ENCODE data around the gene SLCO2B1. TPM values are rescaled to one million over a fixed set of nuclear protein-coding genes. Genes with fewer than 3 reads are reported as not detected.

The SLCO2B1 gene
- total RNA-seq, 4 donors from 2014 or later = 6.1 to 9.7 (median 7.1) TPM

- 80% methylated on average over 5 of the region's 5 CpGs for WGBS
- Histone ChIP-seq H3K4me1 (peaks cover 31% of the 10 kb centered on the region), H3K36me3 (peaks cover 3% of the 10 kb centered on the region), H3K9me3 (no peaks in the 10 kb centered on the region), H3K4me3 (no peak overlapping the region), H3K27me3 (no peaks in the 10 kb centered on the region), H3K27ac (no peak overlapping the region)
- TF ChIP-seq POLR2A (IDR thresholded peaks at IDR 0.05) = no peak
- TF ChIP-seq POLR2AphosphoS5 (IDR thresholded peaks at IDR 0.05) = no peak
- no peak for TF ChIP-seq CTCF (IDR thresholded peaks at IDR 0.05)
- no peak for TF ChIP-seq EP300 (IDR thresholded peaks at IDR 0.05)
- DNase-seq (ENCODE audit: low spot score in 2 of 2) = no peak
These were observed 48.6 kb downstream of the SLCO2B1 start for GRCh38 chr11:75199412-75199955.

- no peak for DNase-seq (ENCODE audit: low spot score in 2 of 2)
- 64% methylated on average over 9 of the region's 10 CpGs for WGBS
- H3K4me3 ChIP-seq = no peak overlapping the region
- peaks cover 25% of the 10 kb centered on the region for H3K4me1 ChIP-seq
- H3K27ac ChIP-seq = no peak overlapping the region
- no peaks in the 10 kb centered on the region for H3K9me3 ChIP-seq
- peaks cover 3% of the 10 kb centered on the region for H3K36me3 ChIP-seq
- H3K27me3 ChIP-seq = no peaks in the 10 kb centered on the region
- TF ChIP-seq POLR2AphosphoS5 (IDR thresholded peaks at IDR 0.05) (no peak), POLR2A (IDR thresholded peaks at IDR 0.05) (no peak), EP300 (IDR thresholded peaks at IDR 0.05) (no peak)
These were observed 49.1 kb downstream of the SLCO2B1 start for GRCh38 chr11:75200051-75200450.

GRCh38 chr11:75200531-75200930 is 49.6 kb downstream of the SLCO2B1 start:
- WGBS = 96% methylated on average over 2 of the region's 2 CpGs
- H3K36me3 ChIP-seq = peaks cover 3% of the 10 kb centered on the region
- TF ChIP-seq EP300 (IDR thresholded peaks at IDR 0.05) = no peak
- TF ChIP-seq POLR2AphosphoS5 (IDR thresholded peaks at IDR 0.05) = no peak
- TF ChIP-seq POLR2A (IDR thresholded peaks at IDR 0.05) = no peak
- no peak for TF ChIP-seq CTCF (IDR thresholded peaks at IDR 0.05)
- H3K27ac ChIP-seq = no peak overlapping the region
- H3K4me3 ChIP-seq = no peak overlapping the region
- no peaks in the 10 kb centered on the region for H3K9me3 ChIP-seq
- no peaks in the 10 kb centered on the region for H3K27me3 ChIP-seq
- H3K4me1 ChIP-seq = peaks cover 20% of the 10 kb centered on the region
- DNase-seq (ENCODE audit: low spot score in 2 of 2) = no peak

DNA sequence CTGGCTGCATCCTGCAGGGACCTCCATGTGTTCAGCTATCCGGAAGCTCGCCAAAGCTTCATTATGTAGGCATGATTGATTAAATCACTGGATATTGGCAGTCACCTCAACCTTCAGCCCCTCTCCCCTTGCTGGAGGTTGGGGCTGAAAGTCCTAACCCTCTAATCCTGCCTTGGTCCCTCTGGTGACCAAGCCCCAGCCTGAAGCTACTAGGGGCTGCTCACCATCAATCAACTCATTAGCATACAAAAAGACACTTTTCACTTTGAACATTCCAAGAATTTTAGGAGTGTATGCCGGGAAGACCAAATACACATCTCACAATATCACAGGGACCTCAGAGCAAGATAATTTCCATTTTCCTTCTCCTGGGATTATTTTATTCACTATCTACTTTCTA is 50.9 kb downstream of the SLCO2B1 start:
- TF ChIP-seq POLR2A (IDR thresholded peaks at IDR 0.05) (no peak), POLR2AphosphoS5 (IDR thresholded peaks at IDR 0.05) (no peak), CTCF (IDR thresholded peaks at IDR 0.05) (no peak), EP300 (IDR thresholded peaks at IDR 0.05) (no peak)
- H3K9me3 ChIP-seq = no peaks in the 10 kb centered on the region
- H3K27me3 ChIP-seq = no peaks in the 10 kb centered on the region
- H3K4me1 ChIP-seq = peaks cover 17% of the 10 kb centered on the region
- no peak overlapping the region for H3K27ac ChIP-seq
- no peak overlapping the region for H3K4me3 ChIP-seq
- peaks cover 3% of the 10 kb centered on the region for H3K36me3 ChIP-seq
- no peak for DNase-seq (ENCODE audit: low spot score in 2 of 2)
- WGBS = 84% methylated on average over 3 of the region's 3 CpGs

DNA sequence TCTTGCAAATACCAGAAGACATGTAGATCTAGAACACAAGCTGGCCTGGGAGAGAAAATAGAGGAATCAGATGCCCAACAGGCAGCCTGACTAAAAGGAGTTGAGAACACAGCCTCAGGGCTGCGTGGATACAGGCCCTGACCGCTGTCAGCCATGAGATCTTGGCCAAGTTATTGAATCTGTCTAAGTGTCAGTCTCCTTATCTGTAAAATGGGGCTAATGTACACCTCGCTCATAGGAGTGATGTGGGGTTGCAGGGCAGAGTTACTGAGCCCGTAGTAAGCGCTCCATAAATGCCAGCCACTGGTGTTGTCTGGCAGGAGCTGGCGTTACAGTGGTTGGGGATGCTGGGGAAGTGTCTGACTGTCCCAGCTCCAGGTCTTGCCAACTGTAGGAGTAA is 51.3 kb downstream of the SLCO2B1 start:
- H3K4me3 ChIP-seq = no peak overlapping the region
- no peak for TF ChIP-seq EP300 (IDR thresholded peaks at IDR 0.05)
- TF ChIP-seq POLR2AphosphoS5 (IDR thresholded peaks at IDR 0.05) = no peak
- TF ChIP-seq CTCF (IDR thresholded peaks at IDR 0.05) = no peak
- no peak for TF ChIP-seq POLR2A (IDR thresholded peaks at IDR 0.05)
- no peak for DNase-seq (ENCODE audit: low spot score in 2 of 2)
- 89% methylated on average over 6 of the region's 6 CpGs for WGBS
- H3K9me3 ChIP-seq = no peaks in the 10 kb centered on the region
- H3K4me1 ChIP-seq = peaks cover 17% of the 10 kb centered on the region
- peaks cover 3% of the 10 kb centered on the region for H3K36me3 ChIP-seq
- no peaks in the 10 kb centered on the region for H3K27me3 ChIP-seq
- H3K27ac ChIP-seq = no peak overlapping the region

- Histone ChIP-seq H3K27me3 (no peaks in the 10 kb centered on the region), H3K4me1 (peaks cover 12% of the 10 kb centered on the region), H3K27ac (no peak overlapping the region), H3K9me3 (no peaks in the 10 kb centered on the region), H3K36me3 (peaks cover 3% of the 10 kb centered on the region), H3K4me3 (no peak overlapping the region)
- no peak for DNase-seq (ENCODE audit: low spot score in 2 of 2)
- TF ChIP-seq EP300 (IDR thresholded peaks at IDR 0.05) (no peak), CTCF (IDR thresholded peaks at IDR 0.05) (no peak), POLR2AphosphoS5 (IDR thresholded peaks at IDR 0.05) (no peak), POLR2A (IDR thresholded peaks at IDR 0.05) (no peak)
- 87% methylated on average over 6 of the region's 13 CpGs for WGBS
These were observed 52.2 kb downstream of the SLCO2B1 start for GRCh38 chr11:75203138-75203537.

All from suprapubic skin (tissue), 4 donors.